SK-MEL-5 (cell line): Measurements from ENCODE around the gene FUNDC2. TPM values are rescaled to one million over a fixed set of nuclear protein-coding genes. Genes with fewer than 3 reads are reported as not detected.
"Not testable (repeated sequence)": the region's sequence is repeated elsewhere in the genome, so short reads cannot be mapped to it uniquely, and the experiment has no call there.

ENCODE experiments used
- DNase-seq: peaks from one replicate; pipeline ENCODE4 v3.0.0-alpha.2; 2016; ENCODE audit warnings: low read depth, low spot score
- in situ Hi-C: cut with HindIII; loops from 2 replicates; pipeline ENCODE4 v1.10.0; 2016; ENCODE audit warnings: low sequenced_read_pairs, high pct_unique_total_duplicates, low pct_unique_long_range_greater_than_20kb
- polyA plus RNA-seq, 2 experiments: library from polyadenylated mRNA; depleted of rRNA; stranded (reverse); fragments of >200 nt; gene quantifications; 2 replicates each; pipeline ENCODE4 v1.2.3, GENCODE V29; 2015
- total RNA-seq: library from RNA; depleted of rRNA; stranded (reverse); fragments of >200 nt; shearing (Covaris generic); gene quantifications from 2 replicates; pipeline ENCODE4 v1.2.3, GENCODE V29; 2014; rRNA removed

The FUNDC2 gene
- 70.0 and 81.8 TPM in 2 replicates for total RNA-seq
- polyA plus RNA-seq (2015; cell fraction: cytosol; rRNA removed) = 36.0 and 44.4 TPM in 2 replicates
- 14.8 and 25.0 TPM in 2 replicates for polyA plus RNA-seq (2015; cell fraction: nucleus; rRNA removed)

GRCh38 chrX:155026727-155027508 is at the start of gene FUNDC2:
FUNDC2 (plus strand) TSS chrX:155026844; CDS start chrX:155026939, 95 bp downstream.
- in situ Hi-C loops = no loop called here
- peak; percentile 91 for DNase-seq

GRCh38 chrX:154979629-154980028 is 47.0 kb upstream of the FUNDC2 start:
- in situ Hi-C loops = no loop called here
- DNase-seq = peak; percentile 1

- in situ Hi-C loops = no loop called here
- peak; percentile 78 for DNase-seq
Measured at GRCh38 chrX:154980330-154981115, 46.1 kb upstream of the FUNDC2 start.

- no peak for DNase-seq
- in situ Hi-C loops = no loop called here
Measured at GRCh38 chrX:154981116-154981411, 45.6 kb upstream of the FUNDC2 start.

- peak; percentile 22 for DNase-seq
- in situ Hi-C loops = no loop called here
Measured at GRCh38 chrX:154986826-154987575, 39.6 kb upstream of the FUNDC2 start.

- in situ Hi-C loops = no loop called here
- peak; percentile 6 for DNase-seq
Measured at GRCh38 chrX:154987940-154988339, 38.7 kb upstream of the FUNDC2 start.

- DNase-seq = no peak
- in situ Hi-C loops = no loop called here
Measured at GRCh38 chrX:154988719-154989118, 37.9 kb upstream of the FUNDC2 start.

GRCh38 chrX:154990496-154990895 is 36.1 kb upstream of the FUNDC2 start:
- in situ Hi-C loops = no loop called here
- DNase-seq = no peak

GRCh38 chrX:154991039-154991438 is 35.6 kb upstream of the FUNDC2 start:
- DNase-seq = no peak
- in situ Hi-C loops = no loop called here

- DNase-seq = no peak
Measured at GRCh38 chrX:154991476-154991875, 35.2 kb upstream of the FUNDC2 start.

GRCh38 chrX:154998204-154998880 is 28.3 kb upstream of the FUNDC2 start:
- in situ Hi-C loops = no loop called here

More at GRCh38 chrX:154991476-154991875, 35.2 kb upstream of the FUNDC2 start:
- in situ Hi-C loops = no loop called here

GRCh38 chrX:155000841-155001240 is 25.8 kb upstream of the FUNDC2 start:
- in situ Hi-C loops = no loop called here

More at GRCh38 chrX:154998204-154998880, 28.3 kb upstream of the FUNDC2 start:
- no peak for DNase-seq

GRCh38 chrX:155001873-155002272 is 24.8 kb upstream of the FUNDC2 start:
- in situ Hi-C loops = no loop called here
- no peak for DNase-seq

More at GRCh38 chrX:155000841-155001240, 25.8 kb upstream of the FUNDC2 start:
- peak; percentile 21 for DNase-seq

GRCh38 chrX:155005190-155005589 is 21.5 kb upstream of the FUNDC2 start:
- DNase-seq = no peak
- in situ Hi-C loops = no loop called here

GRCh38 chrX:155006379-155006778 is 20.3 kb upstream of the FUNDC2 start:
- in situ Hi-C loops, DNase-seq: not testable (repeated sequence)

- DNase-seq, in situ Hi-C loops: not testable (repeated sequence)
Measured at GRCh38 chrX:155006913-155007671, 19.6 kb upstream of the FUNDC2 start.

- in situ Hi-C loops, DNase-seq: not testable (repeated sequence)
Measured at GRCh38 chrX:155008578-155008977, 18.1 kb upstream of the FUNDC2 start.
